ENCODE results near the gene SLC15A4. TPM values are rescaled to one million over a fixed set of nuclear protein-coding genes. Genes with fewer than 3 reads are reported as not detected.

The SLC15A4 gene
- polyA plus RNA-seq, 3 donors = 27.5 to 30.9 (median 30.1) TPM

- DNase-seq (ENCODE audit: low read depth in 3 of 3, low spot score in 2 of 3) = no peak
Observed at GRCh38 chr12:128763395-128763794, 60.4 kb downstream of the SLC15A4 start.

- peak in 1 of 3 donors; percentile 24 for DNase-seq (ENCODE audit: low read depth in 3 of 3, low spot score in 2 of 3)
Observed at GRCh38 chr12:128761379-128761790, 62.4 kb downstream of the SLC15A4 start.

GRCh38 chr12:128755566-128755965 lies 68.2 kb downstream of the SLC15A4 start:
- no peak for DNase-seq (ENCODE audit: low read depth in 3 of 3, low spot score in 2 of 3)

GRCh38 chr12:128754275-128754674 lies 69.5 kb downstream of the SLC15A4 start:
- DNase-seq (ENCODE audit: low read depth in 3 of 3, low spot score in 2 of 3) = no peak

- DNase-seq (ENCODE audit: low read depth in 3 of 3, low spot score in 2 of 3) = no peak
Observed at GRCh38 chr12:128753438-128753837, 70.3 kb downstream of the SLC15A4 start.

- no peak for DNase-seq (ENCODE audit: low read depth in 3 of 3, low spot score in 2 of 3)
Observed at GRCh38 chr12:128752386-128752785, 71.4 kb downstream of the SLC15A4 start.

GRCh38 chr12:128747441-128747840 lies 76.3 kb downstream of the SLC15A4 start:
- DNase-seq (ENCODE audit: low read depth in 3 of 3, low spot score in 2 of 3) = no peak

- no peak for DNase-seq (ENCODE audit: low read depth in 3 of 3, low spot score in 2 of 3)
Observed at GRCh38 chr12:128745772-128746689, 77.7 kb downstream of the SLC15A4 start.

- DNase-seq (ENCODE audit: low read depth in 3 of 3, low spot score in 2 of 3) = no peak
Observed at GRCh38 chr12:128743916-128744315, 79.8 kb downstream of the SLC15A4 start.

Other genes starting within 250 kb of the SLC15A4 start
- 1 to 10 TPM; 1.7 to 2.2 (median 2.0) TPM for gene GLT1D1, start 29.5 kb upstream of the SLC15A4 start, polyA plus RNA-seq (ENCODE audit: insufficient read length in 3 of 3)